ENCODE results near the gene APOO. TPM values are rescaled to one million over a fixed set of nuclear protein-coding genes. Genes with fewer than 3 reads are reported as not detected.
"Not testable (repeated sequence)": the region's sequence is repeated elsewhere in the genome, so short reads cannot be mapped to it uniquely, and the experiment has no call there.

APOO gene
- total RNA-seq, 2 experiments from 2014 or later, result 25.1 to 26.3 TPM

DNA sequence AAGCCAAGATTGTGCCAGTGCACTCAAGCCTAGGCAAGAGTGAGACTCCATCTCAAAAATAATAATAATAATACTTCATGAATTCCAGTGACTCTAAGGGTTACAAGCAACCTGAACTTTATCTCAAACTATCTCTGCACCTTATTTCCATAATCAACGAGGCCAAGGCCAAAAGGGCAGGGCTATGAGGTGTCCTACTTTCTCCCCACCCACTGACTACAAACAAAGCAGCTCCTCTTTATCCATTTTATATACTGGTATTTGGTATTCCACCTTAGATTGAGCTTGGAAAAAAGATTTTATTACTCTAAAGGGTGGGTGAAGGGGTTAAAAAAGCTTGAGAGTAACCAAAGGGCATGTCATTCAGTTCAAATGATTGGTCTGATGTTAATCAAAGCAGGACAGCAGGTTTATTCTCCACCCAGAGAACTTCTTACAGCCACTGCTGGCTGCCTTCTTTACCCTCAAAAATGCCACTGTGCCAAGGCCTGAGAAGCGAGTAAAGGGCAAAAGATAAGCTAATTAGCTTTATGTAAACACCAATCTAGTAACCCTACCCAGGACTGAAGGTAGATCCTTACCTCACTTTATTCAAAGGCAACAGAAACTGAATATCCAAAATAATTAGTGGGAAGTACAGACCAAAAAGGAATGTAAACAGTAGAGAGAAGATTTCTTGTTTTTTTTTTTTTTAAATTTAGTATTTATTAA lies 28.2 kb downstream of the APOO start:
- no peak for DNase-seq
- POLR2A ChIA-PET, result no interaction called here
- H3K9me3 Mint-ChIP-seq, result no peaks in the 10 kb centered on the region
- no peaks in the 10 kb centered on the region for H3K36me3 Mint-ChIP-seq (ENCODE audit: low read depth)
- H3K27me3 Mint-ChIP-seq, result no peaks in the 10 kb centered on the region
- H3K4me3 Mint-ChIP-seq, result no peak overlapping the region
- H3K27ac Mint-ChIP-seq, result no peak overlapping the region
- CTCF ChIA-PET, result no interaction called here
- H3K4me1 Mint-ChIP-seq, result peaks cover 8% of the 10 kb centered on the region

DNA sequence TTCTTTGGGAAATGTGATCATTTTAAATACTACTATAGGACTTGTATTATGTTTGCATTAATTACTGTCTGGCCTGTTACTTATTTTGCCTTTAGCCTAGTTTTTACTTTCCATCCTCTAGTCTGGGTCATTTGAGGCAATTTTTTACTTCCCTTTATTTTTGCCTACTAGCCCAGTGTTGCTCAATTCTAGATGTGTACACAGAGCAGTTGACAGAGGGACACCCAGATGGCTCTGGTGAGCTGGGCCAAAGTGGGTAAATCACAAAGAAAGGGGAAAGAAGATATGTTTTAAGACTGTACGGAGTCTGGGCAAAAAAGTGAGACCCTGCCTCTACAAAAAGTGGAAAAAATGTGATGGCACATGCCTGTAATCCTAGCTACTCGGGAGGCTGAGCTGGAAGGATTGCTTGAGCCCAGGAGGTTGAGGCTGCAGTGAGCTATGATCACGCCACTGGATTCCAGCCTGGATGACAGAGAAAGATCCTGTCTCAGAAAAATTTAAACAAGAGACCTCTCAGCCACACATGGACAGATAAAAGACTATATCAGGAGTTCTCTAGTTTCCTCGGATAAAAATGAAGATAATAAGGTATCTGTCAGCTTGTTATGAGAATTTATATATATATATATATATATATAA lies 35.7 kb downstream of the APOO start:
- CTCF ChIA-PET, result no interaction called here
- Mint-ChIP-seq H3K27me3 (no peaks in the 10 kb centered on the region), H3K27ac (no peak overlapping the region), H3K4me1 (no peaks in the 10 kb centered on the region), H3K36me3 (ENCODE audit: low read depth) (peaks cover 3% of the 10 kb centered on the region), H3K9me3 (no peaks in the 10 kb centered on the region), H3K4me3 (no peak overlapping the region)
- DNase-seq, result no peak
- POLR2A ChIA-PET, result no interaction called here

DNA sequence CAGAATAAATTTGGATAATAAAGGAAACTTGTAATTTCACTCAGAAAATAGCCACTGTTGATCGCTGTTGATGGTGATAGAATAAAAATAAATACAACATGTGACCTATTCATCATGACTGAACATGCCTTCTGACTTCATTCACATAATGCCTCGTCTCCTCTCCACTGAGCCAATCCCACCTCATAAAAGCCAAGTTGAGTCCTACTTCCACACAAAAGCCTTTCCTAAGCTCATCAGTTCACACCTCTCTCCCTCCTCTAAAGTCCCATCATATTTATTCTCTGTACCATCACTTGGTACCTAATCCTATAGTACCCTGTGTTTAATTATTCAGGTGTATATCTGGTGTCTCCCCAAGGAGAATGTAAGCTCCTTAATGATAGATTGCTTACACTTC lies 37.7 kb downstream of the APOO start:
- Mint-ChIP-seq H3K27me3 (no peaks in the 10 kb centered on the region), H3K4me3 (no peak overlapping the region), H3K9me3 (no peaks in the 10 kb centered on the region), H3K36me3 (ENCODE audit: low read depth) (peaks cover 3% of the 10 kb centered on the region), H3K27ac (no peak overlapping the region), H3K4me1 (no peaks in the 10 kb centered on the region)
- POLR2A ChIA-PET, result no interaction called here
- CTCF ChIA-PET, result no interaction called here
- no peak for DNase-seq

DNA sequence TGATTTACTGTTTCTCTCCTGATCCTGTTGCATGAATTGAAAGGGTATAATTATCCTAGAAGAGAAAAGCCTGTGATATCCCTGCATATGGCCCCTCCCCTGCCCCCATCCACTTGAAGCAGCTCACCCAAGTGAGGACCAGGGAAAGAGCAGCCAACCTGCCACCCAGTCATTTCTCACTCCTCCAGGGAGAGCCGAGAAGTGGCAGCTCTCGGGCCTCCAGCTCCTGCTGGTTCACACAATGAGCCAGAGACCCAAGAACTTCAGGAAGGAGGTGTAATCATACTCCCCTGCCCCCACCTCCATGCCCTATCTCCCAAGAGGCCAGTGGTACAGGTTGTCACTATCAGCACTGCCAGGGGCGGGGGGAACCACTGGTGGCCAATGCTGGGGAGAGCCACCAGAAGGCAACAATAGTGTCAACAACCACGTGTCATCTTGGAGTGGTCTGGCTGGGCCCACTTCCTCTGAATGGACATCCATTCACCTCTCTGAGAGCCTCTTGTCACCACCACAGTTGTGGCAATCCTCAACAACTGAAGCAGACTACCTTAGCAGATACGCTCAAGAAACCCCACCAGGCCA lies 42.9 kb downstream of the APOO start:
- H3K36me3 Mint-ChIP-seq (ENCODE audit: low read depth), result peaks cover 4% of the 10 kb centered on the region
- ChIA-PET POLR2A (no interaction called here), CTCF (no interaction called here)
- no peaks in the 10 kb centered on the region for H3K27me3 Mint-ChIP-seq
- no peaks in the 10 kb centered on the region for H3K9me3 Mint-ChIP-seq
- H3K4me3 Mint-ChIP-seq, result no peak overlapping the region
- no peak overlapping the region for H3K27ac Mint-ChIP-seq
- DNase-seq, result no peak
- H3K4me1 Mint-ChIP-seq, result peaks cover 3% of the 10 kb centered on the region

DNA sequence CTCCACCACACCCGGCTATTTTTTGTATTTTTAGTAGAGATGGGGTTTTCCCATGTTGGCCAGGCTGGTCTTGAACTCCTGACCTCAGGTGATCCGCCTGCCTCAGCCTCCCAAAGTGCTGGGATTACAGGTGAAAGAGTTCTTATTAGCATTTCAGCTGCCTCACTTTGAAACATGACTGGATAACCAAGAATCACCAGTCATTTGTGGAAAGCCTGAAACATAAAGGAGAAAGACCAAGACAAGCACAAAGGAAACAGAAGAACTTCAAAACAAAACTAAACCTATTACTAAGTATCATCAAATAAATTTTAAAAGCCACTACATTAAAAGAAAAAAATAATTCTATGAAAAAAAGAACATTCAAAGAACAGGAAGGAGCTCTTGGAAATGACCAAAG lies 45.8 kb downstream of the APOO start:
- not testable (repeated sequence) for DNase-seq; H3K4me1 Mint-ChIP-seq; H3K27me3 Mint-ChIP-seq; H3K36me3 Mint-ChIP-seq (ENCODE audit: low read depth); H3K4me3 Mint-ChIP-seq; H3K27ac Mint-ChIP-seq; H3K9me3 Mint-ChIP-seq
- ChIA-PET CTCF (interaction anchor here (0.7 kb wide), 1 partner anchor 115 kb away, joined by 3 read pairs; no protein-coding TSS in a partner anchor), POLR2A (interaction anchor here (1.4 kb wide), 1 partner anchor 79 kb away, joined by 3 read pairs; the partner anchor contains the start of gene SAT1)

DNA sequence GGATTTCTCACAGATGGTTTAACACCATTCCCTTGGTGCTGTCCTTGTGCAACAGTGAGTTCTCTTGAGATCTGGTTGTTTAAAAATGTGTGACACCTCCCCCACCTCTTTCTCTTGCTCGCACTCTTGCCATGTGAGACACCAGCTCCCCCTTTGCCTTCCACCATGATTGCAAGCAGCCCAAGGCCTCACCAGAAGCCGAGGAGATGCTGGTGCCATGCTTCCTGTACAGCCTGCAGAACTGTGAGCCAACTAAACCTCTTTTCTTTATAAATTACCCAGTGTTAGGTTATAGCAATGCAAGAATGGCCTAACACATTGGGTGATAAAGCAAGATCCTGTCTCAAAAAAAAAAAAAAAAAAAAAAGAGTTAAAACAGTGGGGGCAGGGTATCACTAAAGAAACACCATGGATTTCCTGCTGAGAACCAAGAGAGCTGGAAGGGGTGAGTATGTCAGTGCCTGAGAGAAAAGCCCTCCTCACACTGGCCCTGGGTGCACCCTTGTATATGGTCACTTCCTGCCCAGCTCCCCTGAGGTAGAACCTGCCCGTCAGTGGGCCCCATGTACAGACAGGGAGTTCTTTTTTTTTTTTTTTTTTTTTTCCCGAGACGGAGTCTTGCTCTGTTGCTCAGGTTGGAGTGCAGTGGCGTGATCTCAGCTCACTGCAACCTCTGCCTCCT lies 46.4 kb downstream of the APOO start:
- POLR2A ChIA-PET, result interaction anchor here (1.4 kb wide), 1 partner anchor 79 kb away, joined by 3 read pairs; the partner anchor contains the start of gene SAT1
- H3K4me1 Mint-ChIP-seq, result peaks cover 3% of the 10 kb centered on the region

DNA sequence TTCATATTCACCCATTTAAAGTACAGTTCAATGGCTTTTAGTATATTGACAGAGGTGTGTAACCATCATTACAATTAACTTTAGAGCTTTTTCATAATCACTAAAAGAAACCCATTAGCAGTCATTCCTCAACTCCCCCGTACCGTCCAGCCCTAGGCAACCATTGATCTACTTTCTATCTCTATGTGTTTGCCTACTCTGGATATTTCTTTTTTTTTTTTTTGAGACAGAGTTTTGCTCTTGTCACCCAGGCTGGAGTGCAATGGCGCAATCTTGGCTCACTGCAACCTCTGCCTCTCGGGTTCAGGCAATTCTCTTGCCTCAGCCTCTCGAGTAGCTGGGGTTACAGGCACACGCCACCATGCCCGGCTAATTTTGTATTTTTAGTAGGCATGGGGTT lies 48.5 kb downstream of the APOO start:
- H3K36me3 Mint-ChIP-seq (ENCODE audit: low read depth); H3K4me3 Mint-ChIP-seq; POLR2A ChIA-PET; H3K27me3 Mint-ChIP-seq; CTCF ChIA-PET; DNase-seq; H3K9me3 Mint-ChIP-seq; H3K27ac Mint-ChIP-seq; H3K4me1 Mint-ChIP-seq: not testable (repeated sequence)

More for the DNA sequence above, 46.4 kb downstream of the APOO start:
- no peak for DNase-seq
- CTCF ChIA-PET, result interaction anchor here (0.7 kb wide), 1 partner anchor 114 kb away, joined by 3 read pairs; no protein-coding TSS in a partner anchor
- no peaks in the 10 kb centered on the region for H3K9me3 Mint-ChIP-seq
- no peaks in the 10 kb centered on the region for H3K27me3 Mint-ChIP-seq
- no peak overlapping the region for H3K4me3 Mint-ChIP-seq
- no peak overlapping the region for H3K27ac Mint-ChIP-seq
- H3K36me3 Mint-ChIP-seq (ENCODE audit: low read depth), result peaks cover 4% of the 10 kb centered on the region

DNA sequence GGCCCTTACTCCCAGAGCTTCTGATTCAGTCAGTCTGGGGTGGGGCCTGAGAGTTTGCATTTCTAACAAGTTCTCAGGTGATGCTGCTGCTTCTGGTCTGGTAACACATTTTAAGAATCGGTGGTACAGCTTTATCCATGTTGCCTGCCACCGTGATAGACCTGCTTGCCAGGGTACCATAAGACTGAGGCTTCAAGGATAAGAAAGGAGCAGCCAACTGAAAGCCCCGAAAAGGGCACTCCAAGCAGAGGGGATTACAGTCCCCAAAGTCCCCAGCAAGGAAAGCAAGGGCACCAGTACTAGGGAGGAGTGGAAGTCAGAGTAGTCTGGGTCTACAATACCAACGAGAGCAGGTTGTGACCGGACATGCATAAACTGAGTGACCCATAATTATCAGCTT lies 49.8 kb downstream of the APOO start:
- no peaks in the 10 kb centered on the region for H3K27me3 Mint-ChIP-seq
- no peaks in the 10 kb centered on the region for H3K9me3 Mint-ChIP-seq
- H3K36me3 Mint-ChIP-seq (ENCODE audit: low read depth), result no peaks in the 10 kb centered on the region
- H3K4me3 Mint-ChIP-seq, result no peak overlapping the region
- CTCF ChIA-PET, result no interaction called here
- H3K27ac Mint-ChIP-seq, result no peak overlapping the region
- POLR2A ChIA-PET, result interaction anchor here (1.6 kb wide), 1 partner anchor 75 kb away, joined by 6 read pairs; the partner anchor contains the start of gene SAT1
- peaks cover 3% of the 10 kb centered on the region for H3K4me1 Mint-ChIP-seq
- DNase-seq, result no peak

DNA sequence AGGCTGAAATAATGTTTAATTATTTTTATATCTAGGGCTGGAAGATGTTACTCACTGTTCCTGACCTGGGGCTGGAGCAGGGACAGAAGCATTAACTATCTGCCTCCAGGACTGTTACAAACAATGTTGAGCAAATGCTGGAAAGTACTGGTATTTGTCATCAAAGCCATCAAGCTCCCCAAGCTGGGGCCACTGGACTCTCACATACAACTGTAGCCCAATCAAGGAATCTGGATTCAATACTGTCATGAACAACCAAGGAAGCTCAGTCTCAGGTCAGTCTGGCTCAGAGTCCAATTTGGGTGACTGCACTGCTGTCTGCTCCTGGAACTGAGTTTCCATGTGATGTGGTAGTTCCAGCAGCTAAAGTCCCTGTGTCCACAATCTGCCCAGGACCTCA lies 50.4 kb downstream of the APOO start:
- no peaks in the 10 kb centered on the region for H3K36me3 Mint-ChIP-seq (ENCODE audit: low read depth)
- CTCF ChIA-PET, result no interaction called here
- no peak overlapping the region for H3K4me3 Mint-ChIP-seq
- no peaks in the 10 kb centered on the region for H3K27me3 Mint-ChIP-seq
- POLR2A ChIA-PET, result interaction anchor here (1.6 kb wide), 1 partner anchor 74 kb away, joined by 6 read pairs; the partner anchor contains the start of gene SAT1
- H3K27ac Mint-ChIP-seq, result no peak overlapping the region
- H3K9me3 Mint-ChIP-seq, result no peaks in the 10 kb centered on the region
- DNase-seq, result no peak
- peaks cover 3% of the 10 kb centered on the region for H3K4me1 Mint-ChIP-seq

DNA sequence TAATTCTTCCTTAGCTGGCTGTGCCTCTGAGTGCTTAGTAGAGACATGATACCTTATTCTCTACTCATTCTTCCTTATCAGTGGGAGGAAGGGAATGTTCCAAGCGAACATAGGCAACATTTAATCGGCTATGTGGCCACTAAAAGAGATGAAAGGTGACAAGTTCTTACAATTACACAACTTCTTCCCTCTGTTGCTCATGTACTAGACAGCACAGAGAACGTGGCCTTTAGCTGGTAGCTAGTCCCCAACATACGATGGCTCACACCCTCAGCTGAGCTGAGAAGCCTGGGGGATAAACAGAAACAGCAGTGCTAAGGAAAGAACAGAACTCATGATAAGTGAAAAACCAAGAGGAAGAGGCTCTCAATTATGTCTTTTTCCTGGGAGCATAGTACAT lies 52.2 kb downstream of the APOO start:
- H3K4me1 Mint-ChIP-seq, result no peaks in the 10 kb centered on the region
- no peak overlapping the region for H3K4me3 Mint-ChIP-seq
- no peaks in the 10 kb centered on the region for H3K9me3 Mint-ChIP-seq
- no peaks in the 10 kb centered on the region for H3K36me3 Mint-ChIP-seq (ENCODE audit: low read depth)
- ChIA-PET POLR2A (no interaction called here), CTCF (no interaction called here)
- no peaks in the 10 kb centered on the region for H3K27me3 Mint-ChIP-seq
- H3K27ac Mint-ChIP-seq, result no peak overlapping the region
- DNase-seq, result no peak

DNA sequence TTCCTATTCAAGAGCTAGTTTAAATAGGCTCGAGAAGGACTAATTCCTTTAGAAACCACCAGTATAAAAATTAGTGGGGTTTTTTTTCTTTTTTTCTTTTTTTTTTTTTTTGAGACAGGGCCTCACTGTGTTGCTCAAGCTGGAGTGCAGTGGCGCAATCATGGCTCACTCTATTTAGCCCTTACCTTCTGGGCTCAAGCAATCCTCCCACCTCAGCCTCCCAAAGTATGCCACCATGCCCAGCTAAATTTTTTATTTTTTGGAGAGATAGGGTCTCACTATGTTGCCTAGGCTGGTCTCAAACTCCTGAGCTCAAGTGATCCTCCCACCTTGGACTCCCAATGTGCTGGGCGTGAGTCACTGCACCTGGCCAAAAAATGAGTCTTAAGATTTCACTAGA lies 52.8 kb downstream of the APOO start:
- Mint-ChIP-seq H3K4me1 (no peaks in the 10 kb centered on the region), H3K36me3 (ENCODE audit: low read depth) (no peaks in the 10 kb centered on the region), H3K27ac (no peak overlapping the region), H3K4me3 (no peak overlapping the region), H3K9me3 (no peaks in the 10 kb centered on the region), H3K27me3 (no peaks in the 10 kb centered on the region)
- CTCF ChIA-PET, result no interaction called here
- POLR2A ChIA-PET, result no interaction called here
- no peak for DNase-seq

DNA sequence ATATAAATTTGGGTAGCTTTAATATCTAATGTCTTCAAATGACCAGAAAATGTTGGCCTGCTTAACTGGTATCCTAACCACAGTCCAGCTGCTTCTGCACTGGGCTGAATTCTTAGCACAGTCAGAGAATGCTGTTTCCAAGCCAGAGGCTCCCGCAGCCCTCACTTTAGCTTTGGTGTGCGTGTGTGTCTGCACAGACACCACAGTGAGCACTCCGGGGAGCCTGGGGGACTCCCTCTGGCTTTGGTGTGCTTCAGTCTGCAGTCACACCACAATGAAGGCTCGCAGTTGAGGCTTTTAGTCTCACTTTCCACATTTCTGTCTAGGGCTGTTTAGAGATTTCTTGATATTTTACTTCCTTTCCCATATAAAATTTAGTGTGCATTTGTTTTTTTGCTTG lies 53.6 kb downstream of the APOO start:
- no peaks in the 10 kb centered on the region for H3K9me3 Mint-ChIP-seq
- no peak overlapping the region for H3K4me3 Mint-ChIP-seq
- no peaks in the 10 kb centered on the region for H3K27me3 Mint-ChIP-seq
- H3K4me1 Mint-ChIP-seq, result no peaks in the 10 kb centered on the region
- no peak for DNase-seq
- H3K36me3 Mint-ChIP-seq (ENCODE audit: low read depth), result no peaks in the 10 kb centered on the region
- no peak overlapping the region for H3K27ac Mint-ChIP-seq
- ChIA-PET CTCF (no interaction called here), POLR2A (no interaction called here)

DNA sequence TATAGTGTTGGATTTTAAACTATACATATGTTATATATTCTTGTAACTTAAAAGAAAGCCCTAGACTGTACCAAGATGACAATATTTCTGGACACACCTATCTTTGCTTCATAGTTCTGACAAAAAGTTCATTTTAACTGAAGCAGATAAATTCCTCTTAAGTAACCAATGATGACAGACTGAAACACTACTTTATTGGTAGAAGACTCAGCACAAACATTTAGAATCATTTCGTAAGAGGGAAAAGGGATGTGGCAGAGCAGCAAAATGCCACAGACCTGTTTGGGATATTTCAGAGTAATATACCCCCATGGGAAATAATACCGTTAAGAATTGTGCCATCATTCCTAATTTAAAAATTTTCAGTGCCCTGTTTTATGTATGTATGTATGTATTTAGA lies 56.2 kb downstream of the APOO start:
- no peak overlapping the region for H3K27ac Mint-ChIP-seq
- no peaks in the 10 kb centered on the region for H3K36me3 Mint-ChIP-seq (ENCODE audit: low read depth)
- H3K9me3 Mint-ChIP-seq, result no peaks in the 10 kb centered on the region
- no peaks in the 10 kb centered on the region for H3K4me1 Mint-ChIP-seq
- H3K4me3 Mint-ChIP-seq, result no peak overlapping the region
- DNase-seq, result no peak
- ChIA-PET POLR2A (no interaction called here), CTCF (no interaction called here)
- H3K27me3 Mint-ChIP-seq, result no peaks in the 10 kb centered on the region

All from activated CD4-positive, alpha-beta memory T cell treated with anti-CD3 and anti-CD28 coated beads, Interleukin-2, amount 10 ng/mL, durations not matched to agents 7 days and 5 days (primary cell).